Measurements from ENCODE around the gene RPS6KA3.

Gene RPS6KA3

DNA sequence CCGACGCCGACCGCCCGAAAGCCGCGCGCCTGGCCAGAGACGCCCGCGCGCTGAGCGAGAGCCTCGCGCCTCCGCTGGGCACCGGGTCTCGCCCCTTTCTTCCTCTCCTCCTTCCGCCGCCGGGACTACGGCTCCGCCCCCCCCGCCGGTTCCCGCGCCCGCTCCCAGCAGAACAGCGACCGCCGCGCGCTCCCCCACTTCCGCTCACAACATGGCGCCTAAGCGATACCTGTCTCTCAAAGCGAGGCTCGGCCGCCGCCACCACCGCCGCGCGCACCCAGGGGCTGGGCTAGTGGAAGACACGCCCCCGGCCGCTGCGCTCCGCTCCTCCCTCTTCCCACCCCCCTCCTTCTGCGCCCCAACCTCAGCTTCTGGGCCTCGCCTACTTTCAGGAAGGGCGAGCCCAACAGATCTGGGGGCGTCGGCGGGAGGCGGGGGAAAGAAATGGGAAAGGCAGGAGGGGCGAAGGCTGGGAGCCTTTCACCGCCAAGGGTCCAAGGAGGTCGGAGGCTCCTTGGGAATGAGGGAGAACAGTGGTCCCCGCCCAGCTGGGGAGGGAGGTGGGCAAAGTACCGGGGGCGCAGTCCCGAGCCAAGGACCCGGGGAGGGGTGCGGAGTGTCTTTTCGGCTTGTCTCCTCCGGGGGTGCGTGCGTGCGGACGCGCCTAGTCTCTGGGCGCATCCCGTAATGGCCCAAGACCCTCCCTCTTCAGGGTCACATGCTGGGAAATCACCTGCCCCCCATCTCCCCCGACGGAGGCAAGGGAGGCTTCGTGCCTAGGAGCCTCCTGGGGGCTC is at the start of gene RPS6KA3:
Gene RPS6KA3 (minus strand): TSS at position 100 of the 797 bp plus-strand sequence. CDS start 277 bp downstream, outside the sequence.
- peak; percentile 83 for DNase-seq (ENCODE audit: low read depth, low spot score)

GRCh38 chrX:20315140-20315539 is 48.4 kb upstream of the RPS6KA3 start:
- no peak for DNase-seq (ENCODE audit: low read depth, low spot score)

GRCh38 chrX:20313899-20314298 is 47.2 kb upstream of the RPS6KA3 start:
- DNase-seq (ENCODE audit: low read depth, low spot score), result no peak

GRCh38 chrX:20312018-20312417 is 45.3 kb upstream of the RPS6KA3 start:
- DNase-seq (ENCODE audit: low read depth, low spot score), result no peak

DNA sequence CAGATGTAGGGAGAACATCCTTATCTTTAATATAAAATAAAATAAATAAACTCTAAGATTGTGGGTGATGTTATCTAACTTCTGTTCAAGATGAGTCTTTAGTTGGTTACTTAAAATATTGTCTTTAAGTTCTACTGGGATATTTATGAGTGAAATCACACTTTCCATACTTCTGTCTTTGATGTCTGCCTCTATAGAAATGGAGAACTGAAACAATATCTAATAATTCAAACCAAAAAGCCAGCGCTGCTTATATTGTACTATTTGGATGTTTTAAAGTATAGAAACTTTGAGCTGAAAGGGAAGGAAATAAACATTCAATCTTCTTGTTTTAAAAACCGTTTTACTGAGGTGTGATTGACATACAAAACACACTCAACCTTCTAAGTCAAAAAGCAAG is 44.8 kb upstream of the RPS6KA3 start:
- no peak for DNase-seq (ENCODE audit: low read depth, low spot score)

GRCh38 chrX:20309806-20310205 is 43.1 kb upstream of the RPS6KA3 start:
- no peak for DNase-seq (ENCODE audit: low read depth, low spot score)

DNA sequence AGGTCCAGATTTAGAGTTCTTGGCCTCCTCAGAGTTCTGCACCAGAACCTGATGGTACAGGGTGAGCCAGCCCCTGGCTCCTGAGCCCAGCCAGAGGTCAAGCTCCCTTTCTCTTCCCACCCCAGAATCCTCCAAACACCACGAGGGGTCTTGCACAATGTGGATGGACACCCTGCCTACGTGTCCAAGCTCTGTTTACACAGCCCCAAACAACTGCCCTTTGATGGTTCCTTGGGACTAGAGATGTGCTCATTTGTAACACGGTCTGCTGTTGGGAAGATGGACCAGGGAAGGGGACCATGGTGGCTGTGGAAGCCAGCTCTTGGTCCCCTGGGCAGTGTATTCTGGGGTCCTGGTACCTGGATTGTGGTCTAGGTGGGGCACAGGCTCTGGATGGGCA is 40.0 kb upstream of the RPS6KA3 start:
- DNase-seq (ENCODE audit: low read depth, low spot score), result no peak

DNA sequence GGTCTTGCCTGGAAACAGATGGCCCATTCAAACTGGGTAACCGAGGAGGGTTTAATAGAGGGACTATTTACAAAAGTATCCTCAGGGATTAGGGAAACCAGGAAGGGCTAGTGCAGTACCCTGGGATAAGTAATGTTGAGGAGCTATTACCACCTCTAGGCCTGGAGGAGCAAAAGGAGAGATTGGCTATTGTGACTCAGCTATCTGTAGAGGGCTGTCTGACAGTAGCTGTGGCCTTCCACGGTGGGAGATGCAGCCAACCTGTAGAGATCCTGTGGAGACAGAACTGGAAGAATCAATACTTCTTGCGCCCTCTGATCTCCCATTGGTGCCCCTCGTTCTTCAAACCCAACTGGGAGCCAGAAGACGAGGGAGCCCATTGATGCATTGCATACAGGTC is 34.1 kb upstream of the RPS6KA3 start:
- DNase-seq (ENCODE audit: low read depth, low spot score), result no peak

DNA sequence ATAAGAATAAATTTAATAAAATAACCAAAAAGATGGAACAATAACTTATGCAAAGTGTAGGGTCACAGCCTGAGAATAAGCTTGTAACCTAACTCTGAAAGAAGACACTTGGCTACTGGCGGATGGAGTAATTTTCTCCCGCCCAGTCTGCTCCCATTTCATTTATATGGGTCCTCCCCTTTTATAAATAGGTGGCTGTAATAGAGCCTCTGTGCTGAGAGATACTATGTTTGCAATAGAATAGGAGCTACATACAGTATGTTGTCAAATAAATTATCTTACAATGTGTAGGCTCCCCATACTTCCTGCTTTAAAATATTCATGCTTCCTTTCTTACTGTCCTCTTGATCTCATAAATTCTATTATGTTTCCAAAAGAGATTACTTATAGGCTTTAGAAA is 28.2 kb upstream of the RPS6KA3 start:
- DNase-seq (ENCODE audit: low read depth, low spot score), result no peak

- DNase-seq (ENCODE audit: low read depth, low spot score), result no peak
These were observed 27.6 kb upstream of the RPS6KA3 start for GRCh38 chrX:20294284-20294683.

DNA sequence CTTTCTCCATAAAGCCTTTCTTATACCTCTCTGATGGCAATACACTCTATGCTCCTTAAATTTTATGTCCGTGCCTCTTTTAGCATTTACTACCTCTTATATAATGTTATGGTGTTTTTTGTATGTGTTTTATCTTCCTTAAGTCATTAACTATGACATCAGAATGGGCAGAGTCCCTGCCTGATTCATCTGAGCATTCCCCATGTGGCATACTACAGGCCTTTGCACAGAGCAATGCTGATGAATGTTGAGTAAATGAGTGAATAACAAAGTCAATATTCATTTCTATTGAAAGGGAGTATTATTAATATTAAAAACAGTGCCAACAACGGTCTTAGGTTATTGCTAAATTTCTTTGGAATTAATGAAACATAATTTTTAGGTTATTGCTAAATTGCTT is 18.8 kb upstream of the RPS6KA3 start:
- DNase-seq (ENCODE audit: low read depth, low spot score), result no peak

GRCh38 chrX:20284992-20285391 is 18.3 kb upstream of the RPS6KA3 start:
- DNase-seq (ENCODE audit: low read depth, low spot score), result no peak

GRCh38 chrX:20284444-20284843 is 17.7 kb upstream of the RPS6KA3 start:
- no peak for DNase-seq (ENCODE audit: low read depth, low spot score)

GRCh38 chrX:20280938-20281337 is 14.2 kb upstream of the RPS6KA3 start:
- no peak for DNase-seq (ENCODE audit: low read depth, low spot score)

GRCh38 chrX:20274121-20274520 is 7.4 kb upstream of the RPS6KA3 start:
- DNase-seq (ENCODE audit: low read depth, low spot score), result no peak

DNA sequence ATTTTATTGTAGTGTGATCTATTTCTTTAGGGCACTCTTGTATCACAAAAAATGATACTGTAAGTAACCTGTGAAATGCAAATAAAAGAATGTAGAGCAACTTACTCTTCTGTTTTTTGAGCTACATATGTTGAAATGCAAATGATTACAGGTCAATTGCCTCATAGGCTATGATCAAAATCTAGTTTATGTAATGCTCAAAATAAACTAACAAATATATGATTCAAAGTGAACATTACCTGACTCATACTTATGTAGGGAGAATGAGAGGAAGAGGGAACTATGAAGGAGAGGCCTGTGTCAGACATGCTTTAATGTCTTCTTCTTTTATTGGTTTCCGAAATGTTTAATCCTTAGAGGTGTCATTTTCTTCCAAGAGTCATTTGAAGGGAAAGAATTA is 5.0 kb upstream of the RPS6KA3 start:
- DNase-seq (ENCODE audit: low read depth, low spot score), result no peak

DNA sequence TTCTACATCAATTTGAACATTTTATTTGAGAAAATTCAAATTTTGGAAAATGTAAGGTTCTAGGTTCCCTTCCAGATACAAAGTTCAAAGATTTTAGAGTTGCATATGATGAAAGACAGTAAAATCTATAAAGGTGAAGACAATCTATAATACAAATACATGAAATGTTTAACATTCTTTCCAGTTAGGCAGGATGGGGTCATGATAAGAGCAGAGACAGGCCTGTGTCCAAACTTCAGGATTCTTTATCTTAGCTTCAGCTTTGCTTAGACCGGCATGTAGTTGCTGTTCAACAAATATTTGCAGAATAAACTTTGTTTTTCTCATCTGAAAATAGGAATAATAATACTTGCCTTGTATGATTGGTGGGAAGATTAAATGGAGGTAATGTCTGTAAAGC is 4.5 kb upstream of the RPS6KA3 start:
- DNase-seq (ENCODE audit: low read depth, low spot score), result no peak

DNA sequence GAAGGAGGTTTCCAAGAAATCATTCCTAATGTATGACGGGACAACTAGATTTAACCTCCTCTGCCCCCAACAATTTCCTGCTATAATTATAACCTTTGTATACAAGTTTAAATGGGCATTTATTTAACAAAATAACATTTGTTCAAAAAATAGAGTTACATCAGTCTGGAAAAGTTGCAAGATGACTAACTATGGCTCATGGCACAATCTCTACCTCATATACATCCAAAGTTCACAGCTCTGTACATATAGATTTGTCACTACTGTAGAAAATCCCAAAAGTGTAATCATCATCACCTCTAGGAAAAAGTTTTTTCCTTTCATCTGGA is 3.8 kb upstream of the RPS6KA3 start:
- no peak for DNase-seq (ENCODE audit: low read depth, low spot score)

DNA sequence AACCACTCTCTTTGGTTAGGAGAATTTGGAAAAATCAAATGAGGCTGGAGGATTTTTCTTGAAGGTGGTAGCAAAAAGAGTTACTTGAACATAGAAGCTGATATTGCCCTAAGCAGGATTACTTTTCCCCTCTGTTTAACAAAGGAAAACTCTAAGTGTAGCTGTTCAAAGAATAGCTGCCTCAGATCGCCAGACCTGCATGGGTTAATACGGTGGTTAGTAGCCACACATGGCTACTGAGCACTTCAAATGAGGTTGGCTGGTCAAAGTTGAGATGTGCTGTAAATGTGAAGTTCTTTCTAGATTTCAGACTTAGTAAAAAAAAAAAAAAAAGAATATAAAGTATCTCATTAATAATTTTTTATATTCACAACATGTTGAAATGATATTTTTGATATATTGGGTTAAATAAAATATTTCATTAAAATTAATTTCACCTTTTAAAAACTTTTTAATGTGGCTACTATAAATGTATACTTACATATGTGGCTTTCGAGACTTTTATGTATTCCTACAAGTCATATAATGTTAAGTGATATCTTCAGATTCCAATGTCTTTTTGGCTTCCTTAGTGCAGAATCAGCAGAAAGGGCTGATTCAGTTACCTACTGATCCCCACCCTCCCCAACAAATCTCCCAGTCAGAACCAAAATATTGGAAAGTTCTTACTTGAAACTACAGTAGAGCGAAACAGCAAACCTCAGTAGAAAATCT is 3.3 kb upstream of the RPS6KA3 start:
- DNase-seq (ENCODE audit: low read depth, low spot score), result no peak

GRCh38 chrX:20267931-20268701 is 1.4 kb upstream of the RPS6KA3 start:
- DNase-seq (ENCODE audit: low read depth, low spot score), result no peak

DNA sequence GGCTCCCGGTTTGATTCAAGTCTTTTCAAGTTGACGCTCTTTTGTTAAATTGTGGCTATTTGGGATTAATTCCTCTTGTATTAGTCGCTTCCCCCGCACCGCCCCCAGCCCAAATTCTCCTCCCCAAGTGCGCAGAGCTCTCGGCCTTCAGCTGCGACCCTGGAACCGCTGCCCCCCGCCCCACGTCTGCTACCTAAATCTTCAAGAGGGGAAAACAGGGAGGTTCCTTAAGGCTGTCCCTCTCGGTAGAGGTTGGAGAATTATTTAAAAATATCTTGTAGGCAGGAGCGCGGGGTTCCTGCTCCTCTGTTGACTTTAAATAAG is 860 bp upstream of the RPS6KA3 start:
- no peak for DNase-seq (ENCODE audit: low read depth, low spot score)

Measured in activated CD4-positive, CD25-positive, alpha-beta regulatory T cell treated with anti-CD3 and anti-CD28 coated beads, Interleukin-2, amount 50 U/mL, for 16 hours (primary cell).